ENCODE data around the gene PSMB11.

Gene PSMB11

GRCh38 chr14:23015618-23016017, 26.4 kb upstream of the PSMB11 start:
- no peak for DNase-seq (ENCODE audit: low spot score)

- DNase-seq (ENCODE audit: low spot score): no peak
Measured at GRCh38 chr14:23017091-23017490, 24.9 kb upstream of the PSMB11 start.

GRCh38 chr14:23018107-23018506, 23.9 kb upstream of the PSMB11 start:
- no peak for DNase-seq (ENCODE audit: low spot score)

GRCh38 chr14:23020143-23021128, 21.6 kb upstream of the PSMB11 start:
- DNase-seq (ENCODE audit: low spot score): no peak

DNA sequence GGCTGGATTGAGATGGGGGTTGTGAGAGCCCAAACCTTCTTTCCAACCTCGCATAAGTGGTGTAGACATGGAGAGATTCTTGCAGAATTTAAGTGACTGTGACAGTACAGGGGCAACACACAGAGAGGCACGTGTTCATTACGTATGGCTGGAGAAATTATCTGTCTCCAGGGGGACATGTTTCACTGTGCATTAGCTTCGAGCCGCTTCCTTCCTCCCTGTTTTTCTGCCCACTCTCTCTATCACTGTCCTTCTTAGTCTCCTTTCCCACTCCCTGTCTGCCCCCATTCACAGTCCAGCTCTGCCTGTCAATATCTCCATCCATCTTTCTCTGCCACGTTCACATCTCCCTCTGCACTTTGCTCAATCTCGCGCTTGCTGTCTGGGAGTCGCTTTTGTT, 20.6 kb upstream of the PSMB11 start:
- no peak for DNase-seq (ENCODE audit: low spot score)

- DNase-seq (ENCODE audit: low spot score): no peak
Measured at GRCh38 chr14:23021889-23022442, 20.0 kb upstream of the PSMB11 start.

DNA sequence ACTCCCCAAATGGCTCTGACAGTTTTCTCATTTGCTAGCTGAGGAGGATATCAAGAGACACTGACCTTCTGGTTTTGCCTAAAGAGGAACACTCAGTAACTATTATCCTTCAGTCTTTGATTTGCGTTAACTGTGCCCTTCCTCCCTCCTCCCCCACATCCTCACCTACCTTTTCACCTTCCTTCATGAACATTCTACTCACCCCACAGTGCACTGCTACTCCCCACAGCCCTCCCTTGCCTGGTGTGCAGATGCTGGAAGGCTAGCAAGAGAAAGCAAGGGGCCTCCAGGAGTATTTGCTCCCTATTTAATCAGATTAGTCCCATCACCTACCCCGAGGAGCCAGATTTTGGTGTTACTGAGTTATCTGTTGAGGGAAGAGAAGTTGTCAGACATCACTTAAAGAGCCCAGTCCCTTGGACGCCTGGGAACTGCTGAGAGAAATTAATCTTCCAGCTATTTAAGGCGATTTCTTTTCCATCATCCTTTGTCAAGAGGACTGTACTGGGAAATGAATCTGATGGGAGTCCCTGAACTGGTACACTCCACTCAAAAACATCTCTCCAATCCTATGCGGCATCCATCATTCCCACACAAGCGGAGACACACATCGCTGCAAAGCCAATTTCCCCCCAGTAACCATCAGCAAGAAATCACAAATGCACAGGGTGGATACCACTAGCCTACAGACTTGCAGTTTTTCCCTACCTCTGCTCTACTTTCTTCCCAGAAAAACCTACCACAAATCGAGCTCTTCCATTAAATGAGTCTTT, 18.8 kb upstream of the PSMB11 start:
- no peak for DNase-seq (ENCODE audit: low spot score)

GRCh38 chr14:23023795-23024152, 18.2 kb upstream of the PSMB11 start:
- DNase-seq (ENCODE audit: low spot score): no peak

DNA sequence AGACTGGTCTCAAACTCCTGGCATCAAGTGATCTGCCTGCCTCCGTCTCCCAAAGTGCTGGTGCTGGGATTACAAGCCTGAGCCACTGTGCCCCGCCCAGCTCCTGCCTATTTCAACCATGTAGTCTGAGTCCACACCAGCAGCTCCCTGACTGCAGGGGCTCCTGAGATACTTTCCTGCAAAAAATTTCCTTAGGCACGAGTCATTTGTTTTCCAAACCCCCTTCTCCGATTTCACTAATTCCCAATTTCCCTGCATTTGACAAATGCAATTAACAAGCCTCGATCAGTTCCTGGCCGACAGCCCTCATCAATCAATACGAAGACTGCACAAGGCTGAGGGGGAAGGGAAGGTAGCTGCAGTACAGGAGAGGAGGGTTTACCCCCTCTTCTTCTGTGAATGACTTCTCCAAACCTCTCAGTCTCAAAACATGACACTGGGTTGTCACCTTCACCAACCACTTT, 17.4 kb upstream of the PSMB11 start:
- DNase-seq (ENCODE audit: low spot score): no peak

- DNase-seq (ENCODE audit: low spot score): no peak
Measured at GRCh38 chr14:23025151-23025814, 16.7 kb upstream of the PSMB11 start.

DNA sequence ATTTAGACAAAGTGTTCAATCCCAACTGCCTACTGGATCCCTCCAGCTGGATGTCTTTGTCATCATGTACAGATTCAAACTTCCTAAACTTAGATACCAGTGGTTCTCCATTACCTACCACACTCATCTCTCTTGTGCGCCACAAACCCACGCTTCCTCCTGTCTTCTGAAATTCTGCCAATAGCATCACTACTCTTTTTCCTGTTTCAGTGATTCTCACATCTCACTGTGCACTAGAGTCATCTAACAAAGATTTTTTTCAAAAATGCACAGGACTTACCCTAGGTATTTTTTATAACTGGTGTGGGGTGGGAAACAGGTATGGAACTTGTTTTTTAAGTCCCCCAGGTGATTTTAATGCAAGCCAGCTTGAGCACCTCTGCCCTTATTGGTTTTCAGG, 13.2 kb upstream of the PSMB11 start:
- no peak for DNase-seq (ENCODE audit: low spot score)

DNA sequence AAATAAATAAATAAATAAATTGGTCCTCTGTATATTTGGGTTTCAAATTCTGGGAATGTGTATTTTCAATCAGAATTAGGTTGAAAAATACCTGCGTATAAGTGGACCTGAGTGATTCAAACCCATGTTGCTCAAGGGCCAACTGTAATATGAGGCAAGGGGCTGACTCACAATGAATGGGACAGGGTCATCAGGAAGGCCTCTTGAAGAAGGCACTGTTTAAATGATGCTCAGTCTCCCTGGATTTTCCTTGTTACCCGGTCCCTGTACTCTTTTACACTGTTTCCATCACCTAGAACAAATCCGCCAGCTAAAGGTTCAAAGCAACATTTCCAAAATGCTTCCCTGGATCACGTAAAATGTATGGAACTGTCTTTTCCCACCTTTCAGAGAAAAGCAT, 11.1 kb upstream of the PSMB11 start:
- no peak for DNase-seq (ENCODE audit: low spot score)

DNA sequence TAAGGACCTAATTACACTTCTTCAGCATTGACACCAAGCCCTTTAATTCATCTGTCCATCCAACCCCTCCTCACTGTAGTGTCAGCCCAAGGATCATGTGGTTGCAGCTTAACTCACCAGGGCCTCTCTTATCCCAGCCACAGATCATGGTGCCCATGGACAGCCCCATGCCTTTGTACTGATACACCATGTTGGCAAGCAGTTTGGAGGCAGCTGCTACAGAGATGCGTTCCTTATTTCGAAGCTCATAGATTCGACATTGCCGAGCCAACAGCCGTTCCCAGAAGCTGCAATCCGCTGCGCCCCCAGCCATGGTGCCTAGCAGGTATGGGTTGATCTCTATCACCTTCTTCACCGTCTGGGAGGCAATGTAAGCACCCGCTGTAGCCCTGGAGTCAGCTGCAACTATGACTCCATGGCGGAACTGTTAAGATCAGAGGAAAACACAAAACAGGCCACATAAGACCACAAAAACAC, 8.7 kb upstream of the PSMB11 start:
- no peak for DNase-seq (ENCODE audit: low spot score)

GRCh38 chr14:23033801-23034497, 8.1 kb upstream of the PSMB11 start:
- DNase-seq (ENCODE audit: low spot score): no peak

- DNase-seq (ENCODE audit: low spot score): peak; percentile 93
Measured at GRCh38 chr14:23034498-23035302, 7.3 kb upstream of the PSMB11 start, which contains the start of gene PSMB5. Gene PSMB5 (minus strand): TSS chr14:23034900. CDS start chr14:23034881, 19 bp downstream.

DNA sequence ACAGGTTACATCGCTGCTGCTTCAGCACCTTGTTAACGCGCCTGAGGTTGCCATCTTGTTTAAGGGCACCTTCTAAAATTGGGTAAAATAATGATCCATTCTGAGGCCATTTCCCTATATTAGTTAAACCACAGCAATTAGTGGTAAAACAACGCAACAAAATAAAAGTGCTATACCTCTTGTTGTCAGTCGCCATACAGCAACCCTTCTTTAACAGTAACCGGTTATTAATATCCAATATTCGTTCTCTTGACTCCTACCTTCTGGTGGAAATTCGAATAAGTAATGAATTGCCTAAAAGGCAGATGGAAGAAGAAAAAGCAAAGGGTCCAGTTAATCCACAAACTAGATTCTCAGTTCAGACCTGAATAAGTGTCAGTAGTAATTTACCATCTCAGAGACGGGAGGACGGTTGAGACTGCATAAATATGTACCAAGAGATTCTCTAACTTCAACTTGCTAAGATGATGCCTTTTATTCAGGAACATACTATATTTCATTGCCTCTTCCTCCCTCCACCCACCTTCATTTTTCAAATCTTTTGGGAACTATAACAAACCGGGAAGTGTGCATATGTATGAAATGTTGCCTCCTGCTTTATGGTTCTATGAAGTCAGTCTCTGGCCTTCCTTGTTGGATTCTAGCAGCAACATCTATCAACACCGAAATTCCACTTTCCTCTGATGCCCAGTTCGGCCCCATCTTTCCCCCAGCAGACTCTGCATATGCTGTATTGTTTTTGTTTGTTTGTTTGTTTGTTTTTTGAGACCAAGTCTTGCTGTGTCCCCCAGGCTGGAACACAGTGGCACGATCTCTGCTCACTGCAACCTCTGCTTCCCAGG, 6.5 kb upstream of the PSMB11 start:
- no peak for DNase-seq (ENCODE audit: low spot score)

DNA sequence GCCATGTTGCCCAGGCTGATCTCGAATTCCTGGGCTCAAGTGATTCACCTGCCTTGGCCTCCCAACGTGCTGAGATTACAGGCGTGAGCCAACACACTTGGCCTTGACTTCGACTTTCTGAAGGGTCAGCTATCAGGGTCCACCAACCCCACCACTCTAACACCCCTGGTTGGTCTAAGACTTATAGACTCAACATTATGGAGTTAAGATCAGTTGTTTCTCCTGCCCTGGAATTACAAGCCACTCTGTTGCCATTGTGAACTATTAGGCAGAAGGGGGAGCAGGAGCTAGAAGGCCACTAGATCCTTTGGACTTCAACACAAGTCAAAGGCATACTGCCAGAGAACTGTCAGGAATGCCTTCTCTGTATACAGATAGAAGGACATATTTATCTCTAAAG, 1.9 kb upstream of the PSMB11 start:
- no peak for DNase-seq (ENCODE audit: low spot score)

DNA sequence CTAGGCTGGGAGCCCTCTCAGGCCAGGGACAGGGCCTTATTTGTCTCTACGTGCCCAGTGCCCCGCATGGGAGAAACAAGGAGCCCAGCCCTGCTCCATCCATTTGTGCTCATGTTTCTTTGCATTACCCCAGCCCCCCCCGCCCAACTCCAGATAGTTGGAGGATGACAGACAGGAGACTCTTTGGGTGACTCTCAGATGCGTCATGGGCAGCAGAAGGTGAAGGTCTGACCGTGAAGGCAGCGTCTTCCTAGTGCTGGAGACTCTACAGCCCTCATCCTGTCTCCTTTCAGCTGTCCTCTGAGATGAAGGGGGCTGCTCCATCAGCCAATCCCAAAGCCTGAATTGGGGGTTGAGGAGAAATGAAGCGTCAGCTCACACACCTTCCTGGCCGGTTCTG, 283 bp upstream of the PSMB11 start:
- no peak for DNase-seq (ENCODE audit: low spot score)

DNA sequence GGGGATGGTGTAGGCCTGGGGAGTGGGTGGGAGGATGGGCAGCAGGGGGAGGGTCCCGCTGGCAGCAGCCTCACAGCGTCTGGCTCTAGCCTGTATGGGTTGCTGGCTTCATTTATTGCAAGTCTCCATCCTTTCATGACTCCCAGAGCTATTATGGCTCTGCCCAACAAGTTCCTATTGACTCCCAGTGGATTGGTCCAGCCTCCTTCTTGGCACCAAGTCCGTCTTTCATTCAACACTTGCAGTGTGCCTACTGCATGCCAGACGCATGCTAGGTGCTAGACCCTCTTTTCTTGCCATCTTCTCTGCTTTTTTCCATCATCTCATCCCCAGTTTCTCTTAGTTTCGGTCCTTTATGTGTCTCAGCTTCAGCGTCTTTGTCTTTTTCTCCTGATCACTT, 1.1 kb downstream of the PSMB11 start:
- no peak for DNase-seq (ENCODE audit: low spot score)

DNA sequence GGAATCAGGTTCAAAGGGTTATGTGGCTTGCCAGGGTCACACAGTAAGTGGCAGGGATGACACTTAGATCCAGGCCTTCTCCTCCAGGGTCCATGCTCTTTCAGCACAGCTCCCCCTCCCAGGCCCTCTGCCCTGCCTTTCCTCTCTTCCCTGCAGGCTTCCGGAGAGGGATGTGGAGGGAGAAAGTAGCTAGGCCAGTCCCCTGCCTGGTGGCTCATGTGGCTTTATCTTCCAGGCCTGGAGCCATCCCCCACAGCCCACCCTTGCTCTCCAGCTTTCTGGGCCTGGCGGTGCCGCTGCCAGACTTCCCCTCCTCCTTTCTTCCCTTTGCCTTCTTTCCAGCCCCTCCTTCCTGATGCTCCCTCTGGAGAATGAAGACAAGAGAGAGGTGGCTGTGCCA, 1.7 kb downstream of the PSMB11 start:
- DNase-seq (ENCODE audit: low spot score): no peak

All from LoVo (cell line).